ENCODE data around the gene ASB9. TPM values are rescaled to one million over a fixed set of nuclear protein-coding genes. Genes with fewer than 3 reads are reported as not detected.

ASB9 gene
- total RNA-seq, 1 experiment from 2014 or later = not detected

DNA sequence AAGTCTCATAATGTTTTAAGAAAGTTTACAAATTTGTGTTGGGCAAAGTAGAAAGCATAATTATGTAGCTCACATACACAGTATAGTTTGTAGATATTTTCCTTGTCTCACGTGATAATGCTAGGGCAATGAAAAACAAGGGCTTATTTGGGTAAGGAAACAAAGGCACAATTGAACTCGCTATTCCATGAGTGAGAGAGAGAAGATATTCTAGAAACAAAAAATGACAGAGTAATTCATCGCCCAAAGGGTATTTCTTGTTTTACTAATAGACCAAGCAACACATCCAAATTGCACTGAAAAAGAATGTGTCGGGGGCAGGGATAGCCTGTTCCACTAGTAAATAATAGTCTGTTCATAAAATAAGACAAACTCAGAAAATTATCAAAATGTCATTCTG lies 49.2 kb upstream of the ASB9 start:
- Histone ChIP-seq H3K27ac (ENCODE audit: insufficient read length, low read depth, low read length) (no peak overlapping the region), H4K20me1 (ENCODE audit: control insufficient read depth, insufficient read depth, insufficient read length) (no peaks in the 10 kb centered on the region), H2AK5ac (ENCODE audit: insufficient read length, low read length) (no peak overlapping the region), H3K9ac (ENCODE audit: extremely low read depth, insufficient read length, low read length) (no peak overlapping the region), H4K91ac (ENCODE audit: insufficient read length, low read depth, low read length) (no peak overlapping the region), H3K56ac (ENCODE audit: insufficient read length, low read depth, low read length) (no peak overlapping the region), H2AFZ (ENCODE audit: low read length) (no peak overlapping the region), H3T11ph (ENCODE audit: low read length) (no peak overlapping the region), H3K18ac (ENCODE audit: insufficient read length, low read depth, low read length) (no peak overlapping the region), H3K23me2 (ENCODE audit: insufficient read length, low read depth, low read length, poor library complexity, severe bottlenecking) (no peaks in the 10 kb centered on the region), H3K79me1 (ENCODE audit: insufficient read depth, low read depth, low read length, poor library complexity, severe bottlenecking) (no peaks in the 10 kb centered on the region), H2BK20ac (ENCODE audit: low read depth, low read length, poor library complexity, severe bottlenecking) (no peak overlapping the region), H3K4me2 (ENCODE audit: insufficient read depth, insufficient read length, low read length) (no peak overlapping the region), H2BK12ac (ENCODE audit: insufficient read length, low read depth, low read length) (no peak overlapping the region), H2BK5ac (ENCODE audit: insufficient read length, low read length) (no peak overlapping the region), H3K14ac (ENCODE audit: insufficient read depth, low read length) (no peak overlapping the region), H4K8ac (replicated peaks; ENCODE audit: insufficient read length, low read depth, low read length) (no peak overlapping the region), H3K79me2 (ENCODE audit: insufficient read depth, low read length) (no peaks in the 10 kb centered on the region), H3K23ac (ENCODE audit: insufficient read length, low read depth, low read length) (no peak overlapping the region), H2BK120ac (ENCODE audit: low read depth, low read length, poor library complexity, severe bottlenecking) (no peak overlapping the region), H3K27me3 (ENCODE audit: insufficient read depth, low read length) (no peaks in the 10 kb centered on the region), H3K4me1 (ENCODE audit: insufficient read depth, low read length) (no peaks in the 10 kb centered on the region), H2BK15ac (ENCODE audit: low read depth, low read length) (no peak overlapping the region), H4K5ac (ENCODE audit: insufficient read length, low read depth, low read length) (no peak overlapping the region), H3K9me3 (ENCODE audit: control insufficient read depth, low read depth, low read length) (no peaks in the 10 kb centered on the region), H3K4ac (ENCODE audit: low read depth, low read length) (no peak overlapping the region)
- H3K9me3 Mint-ChIP-seq = peaks cover 3 to 12% of the 10 kb centered on the region in 2 experiments; a peak in 1 of 5 replicates
- TF ChIP-seq, protein P1, sequence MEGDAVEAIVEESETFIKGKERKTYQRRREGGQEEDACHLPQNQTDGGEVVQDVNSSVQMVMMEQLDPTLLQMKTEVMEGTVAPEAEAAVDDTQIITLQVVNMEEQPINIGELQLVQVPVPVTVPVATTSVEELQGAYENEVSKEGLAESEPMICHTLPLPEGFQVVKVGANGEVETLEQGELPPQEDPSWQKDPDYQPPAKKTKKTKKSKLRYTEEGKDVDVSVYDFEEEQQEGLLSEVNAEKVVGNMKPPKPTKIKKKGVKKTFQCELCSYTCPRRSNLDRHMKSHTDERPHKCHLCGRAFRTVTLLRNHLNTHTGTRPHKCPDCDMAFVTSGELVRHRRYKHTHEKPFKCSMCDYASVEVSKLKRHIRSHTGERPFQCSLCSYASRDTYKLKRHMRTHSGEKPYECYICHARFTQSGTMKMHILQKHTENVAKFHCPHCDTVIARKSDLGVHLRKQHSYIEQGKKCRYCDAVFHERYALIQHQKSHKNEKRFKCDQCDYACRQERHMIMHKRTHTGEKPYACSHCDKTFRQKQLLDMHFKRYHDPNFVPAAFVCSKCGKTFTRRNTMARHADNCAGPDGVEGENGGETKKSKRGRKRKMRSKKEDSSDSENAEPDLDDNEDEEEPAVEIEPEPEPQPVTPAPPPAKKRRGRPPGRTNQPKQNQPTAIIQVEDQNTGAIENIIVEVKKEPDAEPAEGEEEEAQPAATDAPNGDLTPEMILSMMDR (conservative IDR thresholded peaks at IDR 0.05) = no peak
- no peak overlapping the region for H3K27ac Mint-ChIP-seq
- H3K27me3 Mint-ChIP-seq (ENCODE audit: low read depth) = no peaks in the 10 kb centered on the region
- no peak overlapping the region for H3K4me3 Mint-ChIP-seq
- no peak for DNase-seq
- H3K4me1 Mint-ChIP-seq = no peaks in the 10 kb centered on the region
- H3K36me3 Mint-ChIP-seq (ENCODE audit: insufficient read depth in 1 of 3, low read depth in 3 of 3) = peaks cover 0 to 34% (median 17%) of the 10 kb centered on the region in 3 experiments; a peak in 5 of 7 replicates
- no CpG with 5 or more reads among the region's 4 CpGs for WGBS (ENCODE audit: extremely low coverage, insufficient read length, low lambda C conversion rate)
